ENCODE measurements around the gene STAT5B. TPM values are rescaled to one million over a fixed set of nuclear protein-coding genes. Genes with fewer than 3 reads are reported as not detected.

The STAT5B gene
- total and polyA plus RNA-seq, 2 of the 13 experiments (the other 11 are each of a cell fraction or from before 2014, with no cell fraction given) = 21.0 to 42.8 TPM

- POLR2A ChIA-PET = interaction anchor here (1.1 to 1.9 kb wide), 8 partner anchors 9 to 119 kb away, joined by 3 to 30 read pairs (median 4); partner anchors contain the start of gene KAT2A
- H2AFZ ChIP-seq (ENCODE audit: low read length) = no peak overlapping the region
- CTCF ChIA-PET (ENCODE audit: low intra/inter-chr PET ratio, low total read pairs) = no interaction called here
- DNase-seq (ENCODE audit: low spot score) = no peak
- intact Hi-C loops (cut with micrococcal nuclease; ENCODE audit: unreplicated experiment) = no loop called here
- ATAC-seq = peak; percentile 23
- no peak overlapping the region for H3K27ac ChIP-seq (ENCODE audit: extremely low read length, insufficient read depth, low read length)
- H3K79me2 ChIP-seq (ENCODE audit: insufficient read depth, low read length) = no peaks in the 10 kb centered on the region
- H3K4me2 ChIP-seq (ENCODE audit: low read depth, low read length) = peak overlapping the region; percentile 79
- 60% methylated on average over 9 of the region's 12 CpGs for WGBS (ENCODE audit: low lambda C conversion rate)
- no peaks in the 10 kb centered on the region for H4K20me1 ChIP-seq (ENCODE audit: insufficient read depth, low read length)
- peak overlapping the region; percentile 62 to 94 (median 68) for H3K4me3 ChIP-seq (replicated peaks in 1 of 3; ENCODE audit: insufficient read depth in 1 of 3, low read depth in 2 of 3, low read length in 3 of 3)
- H3K36me3 ChIP-seq (replicated peaks in 1 of 2; ENCODE audit: control insufficient read depth in 1 of 2, insufficient read depth in 2 of 2, low read length in 2 of 2) = no peaks in the 10 kb centered on the region
- no peak for FAIRE-seq
- no peaks in the 10 kb centered on the region for H3K9me3 ChIP-seq (ENCODE audit: low read length)
- peaks cover 21% of the 10 kb centered on the region for H3K4me1 ChIP-seq (ENCODE audit: insufficient read depth, low read length)
- no peaks in the 10 kb centered on the region; a peak in 1 of 5 replicates for H3K27me3 ChIP-seq (ENCODE audit: control insufficient read depth in 1 of 2, insufficient read depth in 2 of 2, low read length in 2 of 2)
- no TSS peak for BruUV-seq (replicated peaks)
- in situ Hi-C loops (cut with HindIII; ENCODE audit: extremely low pct_ligation_motif_present, low pct_unique_long_range_greater_than_20kb) = no loop called here
- peak overlapping the region; percentile 77 for H3K9ac ChIP-seq (ENCODE audit: insufficient read depth, low read depth, low read length)
- TF ChIP-seq ZNF225 (CRISPR knock-in tag; IDR thresholded peaks at IDR 0.05) (no peak), ATF6 (CRISPR knock-in tag; conservative IDR thresholded peaks at IDR 0.05) (no peak), KLF16 (CRISPR knock-in tag; IDR thresholded peaks at IDR 0.05) (no peak), SP140L (CRISPR knock-in tag; IDR thresholded peaks at IDR 0.05; ENCODE audit: borderline replicate concordance) (no peak), TMF1 (CRISPR knock-in tag; IDR thresholded peaks at IDR 0.05; ENCODE audit: low read depth) (no peak), ZNF562 (CRISPR knock-in tag; IDR thresholded peaks at IDR 0.05; ENCODE audit: borderline replicate concordance) (no peak), ZNF607 (CRISPR knock-in tag; IDR thresholded peaks at IDR 0.05; ENCODE audit: borderline replicate concordance) (no peak), HNRNPL (IDR thresholded peaks at IDR 0.05; ENCODE audit: low read depth, low read length) (0 out of 2 replicates have a peak, but pooled peaks have one; percentile 33), FOXK2 (IDR thresholded peaks at IDR 0.05) (no peak), AGO2 (optimal IDR thresholded peaks at IDR 0.05; ENCODE audit: low read depth, low read length) (no peak), ZNF343 (CRISPR knock-in tag; IDR thresholded peaks at IDR 0.05) (no peak), ZBTB25 (CRISPR knock-in tag; IDR thresholded peaks at IDR 0.05) (no peak), ZNF280D (CRISPR knock-in tag; IDR thresholded peaks at IDR 0.05) (no peak), TRIM22 (IDR thresholded peaks at IDR 0.05) (no peak), ZNF615 (CRISPR knock-in tag; IDR thresholded peaks at IDR 0.05; ENCODE audit: borderline replicate concordance) (no peak), POLR2AphosphoS2 (IDR thresholded peaks at IDR 0.05; ENCODE audit: low read depth, low read length) (no peak), TBX2 (CRISPR knock-in tag; IDR thresholded peaks at IDR 0.05; ENCODE audit: borderline replicate concordance) (no peak)
Observed at GRCh38 chr17:42193216-42193968, 82.8 kb downstream of the STAT5B start.
